Stomach (tissue), 4 donors: Measurements from ENCODE around the gene ARSA.

ENCODE experiments used
- CTCF ChIP-seq, 7 experiments: fragments of 450-650 bp in 4 of 7; fragments of 200-600 bp in 3 of 7; sonication (generic) in 3 of 7; IDR thresholded peaks; one replicate each; pipeline ENCODE4 v1.5.1; 2016 to 2019; ENCODE audit warnings: antibody characterized with exemption in 7 of 7, control low read depth in 2 of 7, mild to moderate bottlenecking in 1 of 7
- POLR2AphosphoS5 ChIP-seq, 3 donors: sonication (generic); formaldehyde crosslinking; IDR thresholded peaks; one replicate each; pipeline ENCODE4 v1.6.1; 2016; ENCODE audit warnings: antibody characterized with exemption in 3 of 3

GRCh38 chr22:50585781-50586180 is 42.2 kb downstream of the ARSA start:
- TF ChIP-seq CTCF (IDR thresholded peaks at IDR 0.05) (no peak), POLR2AphosphoS5 (IDR thresholded peaks at IDR 0.05) (no peak)
